Cardiac fibroblast (primary cell): Measurements from ENCODE around the gene LHPP.
"Not testable (repeated sequence)": the region's sequence is repeated elsewhere in the genome, so short reads cannot be mapped to it uniquely, and the experiment has no call there.

Experiments used
- DNase-seq, 2 donors: peaks; one replicate each; pipeline versions ENCODE4 v3.0.0 to v3.0.0-alpha.2; 2010; ENCODE audit warnings: low read depth in 2 of 2
- H3K4me3 ChIP-seq, 2 donors: replicated peaks in 1 of 2; 1 replicate in 1 of 2; 2 replicates in 1 of 2; pipeline ENCODE4 v1.5.1; 2011; ENCODE audit warnings: low read depth in 2 of 2, low read length in 2 of 2, mild to moderate bottlenecking in 2 of 2, moderate library complexity in 1 of 2
- TF ChIP-seq, protein P1 (sequence below): IDR thresholded peaks from one replicate; pipeline ENCODE4 v1.5.1; 2011; ENCODE audit warnings: low read depth, mild to moderate bottlenecking, low read length, inconsistent platforms

The LHPP gene

DNA sequence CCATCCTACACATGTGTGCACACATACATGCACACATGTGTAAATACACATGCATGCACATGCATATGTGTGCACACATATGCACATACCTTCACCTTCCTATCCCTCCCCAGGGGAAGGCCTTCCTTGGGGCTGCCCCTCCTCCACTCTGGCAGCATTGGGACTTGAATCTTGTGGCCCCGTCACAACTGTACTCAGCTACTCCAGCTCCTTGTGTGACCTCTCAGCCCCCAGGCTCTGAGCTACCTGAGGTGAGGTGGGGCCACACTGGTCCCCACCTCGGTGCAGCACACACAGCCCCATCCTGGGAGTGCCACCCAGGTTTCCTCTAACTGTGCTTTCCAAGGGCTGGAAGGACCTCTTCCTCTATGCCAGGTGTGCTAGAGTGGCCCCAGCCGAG lies 116.0 kb downstream of the LHPP start:
- TF ChIP-seq, protein P1, sequence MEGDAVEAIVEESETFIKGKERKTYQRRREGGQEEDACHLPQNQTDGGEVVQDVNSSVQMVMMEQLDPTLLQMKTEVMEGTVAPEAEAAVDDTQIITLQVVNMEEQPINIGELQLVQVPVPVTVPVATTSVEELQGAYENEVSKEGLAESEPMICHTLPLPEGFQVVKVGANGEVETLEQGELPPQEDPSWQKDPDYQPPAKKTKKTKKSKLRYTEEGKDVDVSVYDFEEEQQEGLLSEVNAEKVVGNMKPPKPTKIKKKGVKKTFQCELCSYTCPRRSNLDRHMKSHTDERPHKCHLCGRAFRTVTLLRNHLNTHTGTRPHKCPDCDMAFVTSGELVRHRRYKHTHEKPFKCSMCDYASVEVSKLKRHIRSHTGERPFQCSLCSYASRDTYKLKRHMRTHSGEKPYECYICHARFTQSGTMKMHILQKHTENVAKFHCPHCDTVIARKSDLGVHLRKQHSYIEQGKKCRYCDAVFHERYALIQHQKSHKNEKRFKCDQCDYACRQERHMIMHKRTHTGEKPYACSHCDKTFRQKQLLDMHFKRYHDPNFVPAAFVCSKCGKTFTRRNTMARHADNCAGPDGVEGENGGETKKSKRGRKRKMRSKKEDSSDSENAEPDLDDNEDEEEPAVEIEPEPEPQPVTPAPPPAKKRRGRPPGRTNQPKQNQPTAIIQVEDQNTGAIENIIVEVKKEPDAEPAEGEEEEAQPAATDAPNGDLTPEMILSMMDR: no peak
- no peak overlapping the region for H3K4me3 ChIP-seq
- DNase-seq: no peak

DNA sequence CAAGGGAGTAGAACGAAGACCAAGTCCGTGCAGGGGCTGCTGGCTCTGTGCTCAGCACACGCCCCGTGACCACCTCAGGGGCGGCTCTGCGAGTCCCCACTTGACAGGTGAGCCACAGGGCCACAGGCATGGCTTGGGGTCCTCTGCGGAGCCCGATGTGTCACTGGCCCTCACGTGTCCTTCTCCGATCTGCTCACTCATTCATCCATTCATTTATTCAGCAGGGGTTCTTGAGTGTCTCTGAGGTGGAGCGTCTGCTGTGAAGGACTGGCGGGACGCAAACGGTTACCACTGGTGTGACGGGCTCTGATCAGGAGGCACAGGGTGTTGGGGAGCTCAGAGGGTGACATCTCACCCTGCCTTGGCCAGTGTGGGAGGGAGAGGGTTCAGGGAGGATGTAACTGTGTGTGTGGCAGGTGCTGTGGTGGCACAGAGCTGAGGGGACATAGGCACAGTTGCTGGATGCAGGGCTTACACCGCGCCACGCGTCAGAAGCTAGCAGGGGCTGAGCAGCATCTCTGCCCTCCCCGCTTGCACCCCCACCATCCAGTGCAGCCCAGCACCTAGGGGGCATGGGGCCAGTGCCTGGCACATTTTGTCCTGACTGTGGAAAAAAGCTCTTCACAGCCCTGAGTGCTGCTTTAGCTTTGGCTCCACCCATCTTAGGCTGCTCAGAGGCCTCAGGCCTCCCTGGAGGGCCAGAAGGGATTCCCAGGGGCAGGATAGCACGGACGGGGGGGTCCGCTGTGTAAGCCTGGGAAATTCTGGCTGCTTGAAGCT lies 116.8 kb downstream of the LHPP start:
- no peak overlapping the region for H3K4me3 ChIP-seq
- TF ChIP-seq, protein P1: no peak
- DNase-seq: no peak

DNA sequence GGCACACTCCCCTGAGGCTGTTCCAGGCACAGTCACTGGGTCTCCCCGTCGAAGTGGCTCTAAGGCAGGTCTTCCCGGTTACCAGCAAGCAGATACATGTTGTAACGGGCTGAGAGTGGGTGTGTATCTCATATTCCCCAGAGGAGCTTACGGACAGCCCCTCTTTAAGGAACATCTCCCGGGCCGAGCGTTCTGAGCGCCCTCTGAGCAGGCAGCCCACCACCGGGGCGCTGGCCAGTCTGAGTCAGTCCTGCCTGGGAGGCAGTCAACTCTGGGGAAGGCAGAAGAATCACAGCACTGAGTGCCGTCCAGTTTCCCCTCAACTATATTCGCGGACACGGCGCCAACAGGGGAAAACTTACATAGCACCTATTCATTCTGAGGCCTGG lies 117.4 kb downstream of the LHPP start:
- peak in 1 of 2 donors; percentile 69 for DNase-seq
- H3K4me3 ChIP-seq: no peak overlapping the region
- TF ChIP-seq, protein P1: no peak

DNA sequence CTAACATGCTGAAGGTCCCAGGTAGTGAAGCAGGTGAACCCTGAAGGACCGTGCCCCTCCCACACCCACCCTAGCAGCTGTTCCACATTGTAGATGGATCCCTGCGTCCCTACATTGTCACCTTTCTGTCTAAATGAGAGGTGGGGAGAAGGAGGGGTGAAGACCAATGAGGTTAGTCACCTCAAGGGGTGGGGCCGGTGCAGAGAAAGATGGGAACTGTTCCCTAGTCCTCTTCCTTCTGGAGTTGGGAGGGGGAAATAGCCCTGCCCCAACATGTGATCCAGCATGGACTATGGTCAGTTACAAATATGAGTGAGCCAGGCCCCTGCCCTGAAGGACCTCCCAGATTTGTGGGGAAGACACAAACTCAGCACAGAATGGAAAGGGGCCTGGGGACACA lies 124.5 kb downstream of the LHPP start:
- no peak overlapping the region for H3K4me3 ChIP-seq
- DNase-seq: no peak
- TF ChIP-seq, protein P1: no peak

DNA sequence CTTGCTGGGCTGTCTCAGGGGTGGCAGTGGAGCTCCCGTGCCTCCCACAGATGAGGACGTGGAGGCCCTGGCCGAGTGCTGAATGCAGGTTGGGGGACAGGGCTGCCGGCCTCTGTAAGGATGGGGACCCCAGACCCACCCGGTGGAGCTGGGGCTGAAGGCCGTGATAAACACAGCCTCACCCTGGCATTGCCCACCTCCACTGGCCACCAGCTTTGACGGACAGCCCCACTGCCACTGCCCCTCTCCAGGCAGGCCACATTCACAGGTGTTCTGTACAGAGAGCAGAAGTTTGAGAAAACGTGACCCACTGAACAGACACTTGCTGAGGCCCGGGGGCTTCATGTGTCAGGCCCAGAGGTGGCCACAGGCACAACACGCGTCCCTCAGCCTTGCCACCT lies 126.2 kb downstream of the LHPP start:
- no peak overlapping the region for H3K4me3 ChIP-seq
- TF ChIP-seq, protein P1: no peak
- no peak for DNase-seq

DNA sequence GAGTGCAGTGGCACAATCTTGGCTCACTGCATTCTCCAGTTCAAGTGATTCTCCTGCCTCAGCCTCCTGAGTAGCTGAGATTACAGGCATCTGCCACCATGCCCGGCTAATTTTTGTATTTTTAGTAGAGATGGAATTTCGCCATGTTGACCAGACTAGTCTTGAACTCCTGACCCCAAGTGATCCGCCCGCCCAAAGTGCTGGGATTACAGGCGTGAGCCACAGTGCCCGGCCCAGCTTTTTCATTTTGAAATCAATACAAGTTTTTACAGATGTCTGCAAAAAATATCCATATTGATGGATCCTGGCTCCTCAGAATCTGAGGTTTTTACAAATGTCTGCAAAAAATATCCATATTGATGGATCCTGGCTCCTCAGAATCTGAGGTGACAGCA lies 126.7 kb downstream of the LHPP start:
- not testable (repeated sequence) for DNase-seq, H3K4me3 ChIP-seq

DNA sequence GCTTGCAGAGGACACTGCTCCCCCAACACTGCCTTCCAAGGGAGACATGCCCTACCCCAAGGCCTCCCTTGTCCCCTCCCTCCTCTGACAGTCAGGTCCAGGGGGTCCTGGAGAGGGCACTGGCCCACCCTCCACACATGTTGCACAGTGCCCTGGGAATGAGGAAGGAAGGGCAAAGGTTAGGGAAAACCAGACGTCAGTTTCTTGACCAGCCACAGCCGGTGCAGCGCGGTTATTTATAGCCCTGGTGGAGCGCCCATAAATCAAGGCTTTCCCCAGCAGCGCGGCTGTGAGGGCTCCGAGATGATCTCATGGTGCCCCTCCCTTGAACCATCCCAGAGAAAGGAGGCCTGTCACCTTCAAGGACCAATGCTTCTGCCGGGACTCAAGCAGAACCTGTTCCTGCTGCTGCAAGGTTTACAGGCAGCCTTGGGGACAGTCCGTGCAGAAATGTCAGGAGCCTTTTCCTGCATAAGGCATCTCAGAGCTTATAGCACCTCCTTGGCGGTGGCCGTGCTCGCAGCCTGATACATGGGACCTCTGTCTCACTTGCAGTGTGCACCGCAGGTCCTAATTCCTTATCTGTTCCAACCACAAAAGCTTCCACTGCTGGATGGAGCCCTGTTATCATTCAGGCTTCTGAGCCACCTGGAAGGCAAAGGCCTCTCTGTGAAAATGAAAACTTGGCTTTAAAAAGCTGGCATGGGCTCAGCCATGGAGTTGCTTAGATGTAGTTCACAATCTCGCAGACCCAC lies 127.3 kb downstream of the LHPP start:
- peak; percentile 38 to 55 for DNase-seq
- no peak overlapping the region for H3K4me3 ChIP-seq
- TF ChIP-seq, protein P1: no peak
